Skeletal muscle satellite cell (primary cell): Measurements from ENCODE around the gene RPL13.

Source experiments
- H3K27me3 ChIP-seq: 2 replicates; pipeline ENCODE4 v1.7.0; 2013; ENCODE audit warnings: low read length; ENCODE audit not compliant: control insufficient read depth, insufficient read depth
- H3K36me3 ChIP-seq: 2 replicates; pipeline ENCODE4 v1.7.0; 2013; ENCODE audit warnings: mild to moderate bottlenecking, control low read depth, low read length; ENCODE audit not compliant: insufficient read depth
- H3K4me1 ChIP-seq: 2 replicates; pipeline ENCODE4 v1.7.0; 2013; ENCODE audit warnings: low read length; ENCODE audit not compliant: control insufficient read depth, insufficient read depth
- H3K4me2 ChIP-seq: 2 replicates; pipeline ENCODE4 v1.7.0; 2013; ENCODE audit warnings: mild to moderate bottlenecking, low read length
- H3K4me3 ChIP-seq: 2 replicates; pipeline ENCODE4 v1.7.0; 2013; ENCODE audit warnings: low read length
- H3K9ac ChIP-seq: 2 replicates; pipeline ENCODE4 v1.7.0; 2013; ENCODE audit warnings: mild to moderate bottlenecking, low read depth, low read length, moderate library complexity
- H3K9me3 ChIP-seq: replicated peaks from 2 replicates; pipeline ENCODE4 v1.7.0; 2013; ENCODE audit warnings: mild to moderate bottlenecking, control low read depth, low read length

Gene RPL13

GRCh38 chr16:89531821-89532526 lies 28.5 kb upstream of the RPL13 start:
- Histone ChIP-seq H3K4me2 (no peak overlapping the region), H3K36me3 (peaks cover 73% of the 10 kb centered on the region), H3K27me3 (no peaks in the 10 kb centered on the region), H3K4me3 (no peak overlapping the region), H3K4me1 (no peaks in the 10 kb centered on the region), H3K9me3 (no peaks in the 10 kb centered on the region), H3K9ac (no peak overlapping the region)

DNA sequence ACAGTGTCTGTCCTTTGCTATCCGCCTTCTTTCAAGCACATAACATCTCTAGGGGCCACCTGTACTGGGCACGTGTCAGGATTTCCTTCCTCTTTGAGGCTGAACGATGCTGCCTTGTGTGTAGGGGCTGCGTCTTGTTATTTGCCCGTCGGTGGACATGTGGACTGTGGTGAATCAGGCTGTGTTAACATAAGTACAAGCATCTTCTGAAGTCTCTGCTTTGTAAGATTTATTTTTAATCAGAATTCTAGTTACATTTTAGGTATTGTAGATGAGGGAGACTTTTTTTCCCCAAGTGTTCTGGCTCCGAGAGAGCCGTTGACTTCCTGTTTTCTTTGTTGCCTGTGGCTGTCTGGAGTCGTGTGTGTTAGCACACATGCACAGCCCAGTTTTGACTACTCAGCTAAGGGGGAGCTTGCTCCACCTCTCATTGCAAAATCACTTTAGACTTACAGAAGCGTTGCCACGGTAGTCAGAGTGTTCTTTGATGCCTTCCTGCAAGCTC lies 26.2 kb upstream of the RPL13 start:
- no peak overlapping the region for H3K4me3 ChIP-seq
- no peaks in the 10 kb centered on the region for H3K27me3 ChIP-seq
- no peak overlapping the region for H3K4me2 ChIP-seq
- H3K9ac ChIP-seq, result no peak overlapping the region
- H3K36me3 ChIP-seq, result peaks cover 77% of the 10 kb centered on the region
- no peaks in the 10 kb centered on the region for H3K9me3 ChIP-seq
- no peaks in the 10 kb centered on the region for H3K4me1 ChIP-seq

DNA sequence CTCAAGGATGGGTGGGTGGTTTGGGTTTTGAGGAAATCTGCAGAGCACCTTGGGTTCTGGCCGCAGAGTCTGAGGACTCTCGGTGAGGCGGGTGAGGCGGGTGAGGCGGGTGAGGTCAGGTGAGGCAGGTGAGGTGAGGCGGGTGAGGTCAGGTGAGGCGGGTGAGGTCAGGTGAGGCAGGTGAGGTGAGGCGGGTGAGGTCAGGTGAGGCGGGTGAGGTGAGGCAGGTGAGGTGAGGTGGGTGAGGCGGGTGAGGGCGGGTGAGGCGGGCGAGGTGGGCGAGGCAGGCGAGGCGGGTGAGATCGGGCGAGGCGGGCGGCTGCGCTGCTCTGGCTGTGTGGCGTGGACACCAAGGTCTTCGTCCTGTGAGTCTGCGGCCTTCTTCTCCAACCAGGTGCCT lies 24.1 kb upstream of the RPL13 start:
- Histone ChIP-seq H3K4me3 (no peak overlapping the region), H3K4me2 (no peak overlapping the region), H3K9me3 (no peaks in the 10 kb centered on the region), H3K4me1 (no peaks in the 10 kb centered on the region), H3K9ac (no peak overlapping the region), H3K27me3 (no peaks in the 10 kb centered on the region), H3K36me3 (peaks cover 79% of the 10 kb centered on the region)

DNA sequence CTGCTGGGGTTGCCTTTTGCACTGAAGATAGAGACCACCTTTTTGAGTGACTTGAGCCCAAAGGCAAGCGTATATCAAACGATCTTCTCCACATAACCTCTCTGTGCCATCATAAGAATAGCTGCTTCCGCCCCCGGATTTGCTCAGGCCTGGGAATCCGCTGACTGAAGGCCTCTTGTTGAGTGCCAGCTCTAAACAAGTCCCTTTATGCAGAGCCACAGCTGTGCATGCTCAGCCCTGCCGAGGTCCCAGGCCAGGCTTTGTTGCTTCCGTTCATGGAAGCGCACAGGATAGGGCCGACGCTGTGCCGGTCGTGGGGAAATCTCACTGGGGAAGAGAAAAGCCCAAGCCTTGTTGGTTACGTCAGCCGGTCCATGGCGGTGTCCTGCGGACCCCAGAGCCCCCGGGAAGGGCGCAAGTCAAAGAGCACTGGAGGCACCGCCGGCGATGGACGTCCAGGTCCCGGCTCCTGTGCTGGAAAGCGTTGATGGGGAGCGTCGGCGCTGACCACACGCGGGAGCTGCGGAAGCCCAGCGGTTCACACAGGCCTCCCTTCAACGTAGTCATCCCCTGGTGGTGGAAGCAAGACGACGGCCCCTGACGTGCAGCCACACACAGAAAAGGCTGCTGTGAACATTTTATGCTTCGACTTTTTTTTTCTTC lies 23.5 kb upstream of the RPL13 start:
- H3K4me2 ChIP-seq, result no peak overlapping the region
- peaks cover 77% of the 10 kb centered on the region for H3K36me3 ChIP-seq
- no peaks in the 10 kb centered on the region for H3K9me3 ChIP-seq
- no peaks in the 10 kb centered on the region for H3K4me1 ChIP-seq
- no peak overlapping the region for H3K4me3 ChIP-seq
- H3K27me3 ChIP-seq, result no peaks in the 10 kb centered on the region
- no peak overlapping the region for H3K9ac ChIP-seq

- Histone ChIP-seq H3K4me1 (no peaks in the 10 kb centered on the region), H3K36me3 (peaks cover 77% of the 10 kb centered on the region)
These were observed 22.9 kb upstream of the RPL13 start for GRCh38 chr16:89537549-89537925.

GRCh38 chr16:89538286-89538685 lies 22.2 kb upstream of the RPL13 start:
- Histone ChIP-seq H3K4me3 (no peak overlapping the region), H3K4me2 (no peak overlapping the region), H3K9ac (no peak overlapping the region), H3K9me3 (no peaks in the 10 kb centered on the region), H3K36me3 (peaks cover 74% of the 10 kb centered on the region), H3K4me1 (no peaks in the 10 kb centered on the region), H3K27me3 (no peaks in the 10 kb centered on the region)

More at GRCh38 chr16:89537549-89537925, 22.9 kb upstream of the RPL13 start:
- Histone ChIP-seq H3K9ac (no peak overlapping the region), H3K4me2 (no peak overlapping the region), H3K4me3 (no peak overlapping the region), H3K9me3 (no peaks in the 10 kb centered on the region), H3K27me3 (no peaks in the 10 kb centered on the region)

DNA sequence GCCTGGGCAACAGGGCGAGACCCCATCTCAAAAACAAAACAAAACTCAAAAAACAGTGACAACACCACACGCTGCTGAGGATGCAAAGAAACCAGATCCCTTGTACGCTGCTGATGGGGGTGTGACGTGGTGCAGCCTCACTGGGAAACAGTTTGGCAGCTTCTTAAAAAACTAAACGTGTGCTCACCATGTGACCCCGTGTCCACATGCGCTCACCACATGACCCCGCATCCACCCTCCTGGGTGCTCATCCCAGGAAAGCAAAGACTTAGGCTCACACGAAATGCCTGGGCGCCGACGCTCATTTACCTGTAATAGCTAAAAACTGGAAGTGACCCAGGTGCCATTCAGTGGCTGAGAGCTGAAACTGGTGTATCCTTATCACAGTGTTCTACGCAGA lies 19.9 kb upstream of the RPL13 start:
- H3K4me1 ChIP-seq, result no peaks in the 10 kb centered on the region

DNA sequence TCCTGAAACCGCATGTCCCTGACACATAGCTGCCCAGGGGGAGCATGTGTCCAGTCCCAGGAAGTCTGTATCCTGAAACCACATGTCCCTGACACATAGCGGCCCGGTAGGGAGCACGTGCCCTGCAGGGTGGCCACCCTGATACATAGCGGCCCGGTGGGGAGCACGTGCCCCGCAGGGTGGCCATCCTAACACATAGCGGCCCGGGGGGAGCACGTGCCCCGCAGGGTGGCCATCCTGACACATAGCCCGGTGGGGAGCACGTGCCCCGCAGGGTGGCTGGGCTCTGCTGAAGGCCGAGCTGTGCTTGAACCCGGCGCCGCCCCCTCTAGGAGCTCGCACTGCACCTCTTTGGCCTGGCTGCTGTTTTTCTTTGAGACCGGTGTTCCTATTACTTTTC lies 18.7 kb upstream of the RPL13 start:
- Histone ChIP-seq H3K4me1 (no peaks in the 10 kb centered on the region), H3K36me3 (peaks cover 72% of the 10 kb centered on the region), H3K9me3 (no peaks in the 10 kb centered on the region), H3K4me3 (no peak overlapping the region), H3K4me2 (no peak overlapping the region), H3K9ac (no peak overlapping the region), H3K27me3 (no peaks in the 10 kb centered on the region)

More for the DNA sequence above, 19.9 kb upstream of the RPL13 start:
- Histone ChIP-seq H3K36me3 (peaks cover 68% of the 10 kb centered on the region), H3K27me3 (no peaks in the 10 kb centered on the region), H3K4me3 (no peak overlapping the region), H3K4me2 (no peak overlapping the region), H3K9ac (no peak overlapping the region), H3K9me3 (no peaks in the 10 kb centered on the region)

DNA sequence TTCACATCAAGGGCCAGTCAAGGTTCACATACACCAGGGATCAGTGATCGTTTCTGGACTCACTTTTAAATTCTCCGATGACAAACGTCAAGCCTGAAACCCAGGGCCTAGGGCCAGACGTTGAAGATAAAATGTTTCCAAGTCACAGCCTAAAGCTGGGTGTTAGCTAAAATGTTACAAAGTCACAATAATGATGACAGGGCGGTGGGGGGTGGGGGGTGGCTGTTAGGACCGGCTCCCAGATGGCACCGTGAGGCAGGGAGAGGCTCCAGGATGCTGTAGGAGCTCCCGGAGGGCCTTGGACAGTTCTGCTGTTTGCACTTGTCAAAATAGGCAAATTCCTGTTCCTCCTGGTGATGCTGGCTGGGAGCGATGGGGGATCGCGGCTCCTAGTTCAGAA lies 16.4 kb upstream of the RPL13 start:
- H3K4me2 ChIP-seq, result no peak overlapping the region
- H3K9ac ChIP-seq, result no peak overlapping the region
- no peaks in the 10 kb centered on the region for H3K27me3 ChIP-seq
- H3K9me3 ChIP-seq, result no peaks in the 10 kb centered on the region
- peaks cover 74% of the 10 kb centered on the region for H3K36me3 ChIP-seq
- no peak overlapping the region for H3K4me3 ChIP-seq
- no peaks in the 10 kb centered on the region for H3K4me1 ChIP-seq

- Histone ChIP-seq H3K9ac (no peak overlapping the region), H3K4me2 (no peak overlapping the region), H3K27me3 (no peaks in the 10 kb centered on the region), H3K4me1 (no peaks in the 10 kb centered on the region), H3K4me3 (no peak overlapping the region), H3K9me3 (no peaks in the 10 kb centered on the region), H3K36me3 (peaks cover 77% of the 10 kb centered on the region)
These were observed 15.8 kb upstream of the RPL13 start for GRCh38 chr16:89544713-89545043.

DNA sequence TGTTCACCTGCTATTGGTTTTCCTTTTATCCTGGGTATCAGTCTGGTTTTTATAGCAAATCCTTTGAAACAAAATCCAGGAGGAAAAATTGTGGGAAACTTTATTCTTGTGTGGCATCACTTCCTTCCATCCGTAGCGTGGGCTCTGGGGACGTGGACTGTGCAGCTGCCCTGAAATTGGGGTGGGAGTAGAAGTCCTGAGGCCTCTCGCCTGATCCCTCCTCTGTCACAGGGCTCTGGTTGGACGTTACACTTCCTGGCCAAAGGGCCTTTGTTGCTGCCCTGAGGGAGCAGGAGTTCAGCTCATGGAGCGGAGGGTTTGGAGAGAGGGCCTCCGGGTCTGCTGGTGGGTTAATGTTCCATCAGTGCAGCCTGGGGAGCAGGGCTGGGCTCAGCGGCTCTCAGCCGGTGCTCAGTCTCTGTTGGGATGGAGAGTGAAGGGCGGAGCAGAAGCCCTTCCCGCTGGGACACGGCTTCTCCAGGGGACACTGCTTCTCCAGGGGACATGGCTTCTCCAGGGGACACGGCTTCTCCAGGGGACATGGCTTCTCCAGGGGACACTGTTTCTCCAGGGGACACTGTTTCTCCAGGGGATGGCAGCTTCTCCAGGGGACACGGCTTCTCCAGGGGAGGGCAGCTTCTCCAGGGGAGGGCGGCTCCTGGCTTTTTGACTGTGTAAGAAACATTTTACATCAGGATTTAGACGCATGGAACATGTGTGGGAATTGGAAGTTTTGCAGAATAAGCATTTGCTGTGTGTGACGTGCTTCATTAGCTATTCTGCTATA lies 15.2 kb upstream of the RPL13 start:
- H3K36me3 ChIP-seq, result peaks cover 75% of the 10 kb centered on the region
- H3K27me3 ChIP-seq, result no peaks in the 10 kb centered on the region
- no peak overlapping the region for H3K9ac ChIP-seq
- no peak overlapping the region for H3K4me2 ChIP-seq
- no peaks in the 10 kb centered on the region for H3K9me3 ChIP-seq
- H3K4me1 ChIP-seq, result no peaks in the 10 kb centered on the region
- no peak overlapping the region for H3K4me3 ChIP-seq
